ENCODE data around the gene CTSD.

Gene CTSD

GRCh38 chr11:1796413-1797011 lies 32.8 kb upstream of the CTSD start:
- WGBS (ENCODE audit: extremely low coverage, insufficient coverage, low lambda C conversion rate), result no CpG with 5 or more reads among the region's 12 CpGs
- no peaks in the 10 kb centered on the region for H3K79me1 ChIP-seq (ENCODE audit: low read length)
- no peak overlapping the region for H3K18ac ChIP-seq (ENCODE audit: low read length)
- H3K27me3 ChIP-seq (ENCODE audit: insufficient read depth, low read length, poor library complexity), result no peaks in the 10 kb centered on the region
- H2BK5ac ChIP-seq (ENCODE audit: low read length), result no peak overlapping the region
- no peak overlapping the region for H3K27ac ChIP-seq (ENCODE audit: low read depth, low read length)
- H3K56ac ChIP-seq (ENCODE audit: low read length), result no peak overlapping the region
- H4K5ac ChIP-seq (ENCODE audit: low read length), result no peak overlapping the region
- no peak overlapping the region for H3K4ac ChIP-seq (ENCODE audit: low read depth, low read length)
- peak; percentile 39 for DNase-seq
- no peak overlapping the region for H2BK120ac ChIP-seq (ENCODE audit: low read depth, low read length)
- H3K79me2 ChIP-seq (ENCODE audit: control insufficient read depth, insufficient read depth, low read length), result no peaks in the 10 kb centered on the region
- H2BK15ac ChIP-seq (replicated peaks; ENCODE audit: low read depth), result no peak overlapping the region
- H3K4me2 ChIP-seq (ENCODE audit: low read length), result no peak overlapping the region
- H2AK5ac ChIP-seq (ENCODE audit: low read length), result no peak overlapping the region
- no peak overlapping the region for H3K23ac ChIP-seq (ENCODE audit: low read length)
- H3K9ac ChIP-seq (ENCODE audit: low read length), result no peak overlapping the region
- H3K36me3 ChIP-seq (ENCODE audit: control insufficient read depth, insufficient read depth, low read length), result no peaks in the 10 kb centered on the region
- no peak overlapping the region for H4K8ac ChIP-seq (ENCODE audit: low read depth, low read length)
- H3K4me1 ChIP-seq (ENCODE audit: control insufficient read depth, low read depth, low read length), result no peaks in the 10 kb centered on the region
- no peak overlapping the region for H3K4me3 ChIP-seq (ENCODE audit: low read length)

GRCh38 chr11:1793081-1793480 lies 29.4 kb upstream of the CTSD start:
- H4K8ac ChIP-seq (ENCODE audit: low read depth, low read length), result no peak overlapping the region
- H3K79me2 ChIP-seq (ENCODE audit: control insufficient read depth, insufficient read depth, low read length), result no peaks in the 10 kb centered on the region
- H3K27me3 ChIP-seq (ENCODE audit: insufficient read depth, low read length, poor library complexity), result no peaks in the 10 kb centered on the region
- DNase-seq, result no peak
- no peaks in the 10 kb centered on the region for H3K79me1 ChIP-seq (ENCODE audit: low read length)
- no peaks in the 10 kb centered on the region for H3K36me3 ChIP-seq (ENCODE audit: control insufficient read depth, insufficient read depth, low read length)
- H4K5ac ChIP-seq (ENCODE audit: low read length), result no peak overlapping the region
- no CpG with 5 or more reads among the region's 3 CpGs for WGBS (ENCODE audit: extremely low coverage, insufficient coverage, low lambda C conversion rate)
- no peaks in the 10 kb centered on the region for H3K4me1 ChIP-seq (ENCODE audit: control insufficient read depth, low read depth, low read length)
- no peak overlapping the region for H3K56ac ChIP-seq (ENCODE audit: low read length)
- no peak overlapping the region for H2BK5ac ChIP-seq (ENCODE audit: low read length)
- H3K27ac ChIP-seq (ENCODE audit: low read depth, low read length), result no peak overlapping the region
- H3K23ac ChIP-seq (ENCODE audit: low read length), result no peak overlapping the region
- H3K4me2 ChIP-seq (ENCODE audit: low read length), result no peak overlapping the region
- no peak overlapping the region for H3K4ac ChIP-seq (ENCODE audit: low read depth, low read length)
- H3K4me3 ChIP-seq (ENCODE audit: low read length), result no peak overlapping the region
- H2BK15ac ChIP-seq (replicated peaks; ENCODE audit: low read depth), result no peak overlapping the region
- H3K9ac ChIP-seq (ENCODE audit: low read length), result no peak overlapping the region
- H3K18ac ChIP-seq (ENCODE audit: low read length), result no peak overlapping the region
- no peak overlapping the region for H2AK5ac ChIP-seq (ENCODE audit: low read length)
- H2BK120ac ChIP-seq (ENCODE audit: low read depth, low read length), result no peak overlapping the region

GRCh38 chr11:1792461-1792860 lies 28.7 kb upstream of the CTSD start:
- H3K79me1 ChIP-seq (ENCODE audit: low read length), result no peaks in the 10 kb centered on the region
- H3K27me3 ChIP-seq (ENCODE audit: insufficient read depth, low read length, poor library complexity), result no peaks in the 10 kb centered on the region
- H3K56ac ChIP-seq (ENCODE audit: low read length), result no peak overlapping the region
- H3K9ac ChIP-seq (ENCODE audit: low read length), result no peak overlapping the region
- no peaks in the 10 kb centered on the region for H3K4me1 ChIP-seq (ENCODE audit: control insufficient read depth, low read depth, low read length)
- H3K27ac ChIP-seq (ENCODE audit: low read depth, low read length), result no peak overlapping the region
- H3K4me3 ChIP-seq (ENCODE audit: low read length), result no peak overlapping the region
- H3K4ac ChIP-seq (ENCODE audit: low read depth, low read length), result no peak overlapping the region
- H2BK120ac ChIP-seq (ENCODE audit: low read depth, low read length), result no peak overlapping the region
- H4K5ac ChIP-seq (ENCODE audit: low read length), result no peak overlapping the region
- H2BK5ac ChIP-seq (ENCODE audit: low read length), result no peak overlapping the region
- no peak overlapping the region for H3K23ac ChIP-seq (ENCODE audit: low read length)
- no peak overlapping the region for H2BK15ac ChIP-seq (replicated peaks; ENCODE audit: low read depth)
- H3K36me3 ChIP-seq (ENCODE audit: control insufficient read depth, insufficient read depth, low read length), result no peaks in the 10 kb centered on the region
- no peak overlapping the region for H3K4me2 ChIP-seq (ENCODE audit: low read length)
- H3K18ac ChIP-seq (ENCODE audit: low read length), result no peak overlapping the region
- WGBS (ENCODE audit: extremely low coverage, insufficient coverage, low lambda C conversion rate), result no CpG with 5 or more reads among the region's 12 CpGs
- H3K79me2 ChIP-seq (ENCODE audit: control insufficient read depth, insufficient read depth, low read length), result no peaks in the 10 kb centered on the region
- DNase-seq, result no peak
- H2AK5ac ChIP-seq (ENCODE audit: low read length), result no peak overlapping the region
- no peak overlapping the region for H4K8ac ChIP-seq (ENCODE audit: low read depth, low read length)

- DNase-seq, result no peak
- no peaks in the 10 kb centered on the region for H3K79me1 ChIP-seq (ENCODE audit: low read length)
- no peak overlapping the region for H2BK5ac ChIP-seq (ENCODE audit: low read length)
- no peak overlapping the region for H4K8ac ChIP-seq (ENCODE audit: low read depth, low read length)
- no peak overlapping the region for H2BK15ac ChIP-seq (replicated peaks; ENCODE audit: low read depth)
- no peak overlapping the region for H2BK120ac ChIP-seq (ENCODE audit: low read depth, low read length)
- H3K9ac ChIP-seq (ENCODE audit: low read length), result no peak overlapping the region
- no peak overlapping the region for H3K4ac ChIP-seq (ENCODE audit: low read depth, low read length)
- no peak overlapping the region for H3K23ac ChIP-seq (ENCODE audit: low read length)
- no peak overlapping the region for H3K56ac ChIP-seq (ENCODE audit: low read length)
- no peaks in the 10 kb centered on the region for H3K79me2 ChIP-seq (ENCODE audit: control insufficient read depth, insufficient read depth, low read length)
- H4K5ac ChIP-seq (ENCODE audit: low read length), result no peak overlapping the region
- H3K27me3 ChIP-seq (ENCODE audit: insufficient read depth, low read length, poor library complexity), result no peaks in the 10 kb centered on the region
- no peak overlapping the region for H3K18ac ChIP-seq (ENCODE audit: low read length)
- no peak overlapping the region for H3K4me2 ChIP-seq (ENCODE audit: low read length)
- no peak overlapping the region for H2AK5ac ChIP-seq (ENCODE audit: low read length)
- H3K4me3 ChIP-seq (ENCODE audit: low read length), result no peak overlapping the region
- no peaks in the 10 kb centered on the region for H3K36me3 ChIP-seq (ENCODE audit: control insufficient read depth, insufficient read depth, low read length)
- H3K27ac ChIP-seq (ENCODE audit: low read depth, low read length), result no peak overlapping the region
- no peaks in the 10 kb centered on the region for H3K4me1 ChIP-seq (ENCODE audit: control insufficient read depth, low read depth, low read length)
- WGBS (ENCODE audit: extremely low coverage, insufficient coverage, low lambda C conversion rate), result no CpG with 5 or more reads among the region's 6 CpGs
Observed at GRCh38 chr11:1791912-1792311, 28.2 kb upstream of the CTSD start.

GRCh38 chr11:1786466-1786865 lies 22.7 kb upstream of the CTSD start:
- no peak overlapping the region for H2AK5ac ChIP-seq (ENCODE audit: low read length)
- DNase-seq, result no peak
- no peaks in the 10 kb centered on the region for H3K79me2 ChIP-seq (ENCODE audit: control insufficient read depth, insufficient read depth, low read length)
- no peak overlapping the region for H4K8ac ChIP-seq (ENCODE audit: low read depth, low read length)
- no peak overlapping the region for H3K9ac ChIP-seq (ENCODE audit: low read length)
- no peaks in the 10 kb centered on the region for H3K4me1 ChIP-seq (ENCODE audit: control insufficient read depth, low read depth, low read length)
- H3K56ac ChIP-seq (ENCODE audit: low read length), result no peak overlapping the region
- no CpG with 5 or more reads among the region's 4 CpGs for WGBS (ENCODE audit: extremely low coverage, insufficient coverage, low lambda C conversion rate)
- no peak overlapping the region for H4K5ac ChIP-seq (ENCODE audit: low read length)
- no peak overlapping the region for H2BK120ac ChIP-seq (ENCODE audit: low read depth, low read length)
- H3K79me1 ChIP-seq (ENCODE audit: low read length), result no peaks in the 10 kb centered on the region
- H3K27ac ChIP-seq (ENCODE audit: low read depth, low read length), result no peak overlapping the region
- H3K27me3 ChIP-seq (ENCODE audit: insufficient read depth, low read length, poor library complexity), result no peaks in the 10 kb centered on the region
- no peak overlapping the region for H3K4me2 ChIP-seq (ENCODE audit: low read length)
- H2BK15ac ChIP-seq (replicated peaks; ENCODE audit: low read depth), result no peak overlapping the region
- H3K4ac ChIP-seq (ENCODE audit: low read depth, low read length), result no peak overlapping the region
- no peak overlapping the region for H3K23ac ChIP-seq (ENCODE audit: low read length)
- no peak overlapping the region for H3K4me3 ChIP-seq (ENCODE audit: low read length)
- H3K36me3 ChIP-seq (ENCODE audit: control insufficient read depth, insufficient read depth, low read length), result no peaks in the 10 kb centered on the region
- no peak overlapping the region for H3K18ac ChIP-seq (ENCODE audit: low read length)
- H2BK5ac ChIP-seq (ENCODE audit: low read length), result no peak overlapping the region

- Histone ChIP-seq H3K79me2 (ENCODE audit: control insufficient read depth, insufficient read depth, low read length) (no peaks in the 10 kb centered on the region), H3K18ac (ENCODE audit: low read length) (no peak overlapping the region)
Observed at GRCh38 chr11:1785749-1786413, 22.2 kb upstream of the CTSD start.

More at GRCh38 chr11:1785749-1786413, 22.2 kb upstream of the CTSD start:
- no CpG with 5 or more reads among the region's 21 CpGs for WGBS (ENCODE audit: extremely low coverage, insufficient coverage, low lambda C conversion rate)
- DNase-seq, result no peak
- Histone ChIP-seq H4K5ac (ENCODE audit: low read length) (no peak overlapping the region), H2BK5ac (ENCODE audit: low read length) (no peak overlapping the region), H3K27me3 (ENCODE audit: insufficient read depth, low read length, poor library complexity) (no peaks in the 10 kb centered on the region), H3K36me3 (ENCODE audit: control insufficient read depth, insufficient read depth, low read length) (no peaks in the 10 kb centered on the region), H2BK120ac (ENCODE audit: low read depth, low read length) (no peak overlapping the region), H3K4me1 (ENCODE audit: control insufficient read depth, low read depth, low read length) (no peaks in the 10 kb centered on the region), H3K56ac (ENCODE audit: low read length) (no peak overlapping the region), H3K27ac (ENCODE audit: low read depth, low read length) (no peak overlapping the region), H3K23ac (ENCODE audit: low read length) (no peak overlapping the region), H3K4me2 (ENCODE audit: low read length) (no peak overlapping the region), H3K79me1 (ENCODE audit: low read length) (no peaks in the 10 kb centered on the region), H3K4ac (ENCODE audit: low read depth, low read length) (no peak overlapping the region), H4K8ac (ENCODE audit: low read depth, low read length) (no peak overlapping the region), H3K9ac (ENCODE audit: low read length) (no peak overlapping the region), H2BK15ac (replicated peaks; ENCODE audit: low read depth) (no peak overlapping the region), H2AK5ac (ENCODE audit: low read length) (no peak overlapping the region), H3K4me3 (ENCODE audit: low read length) (no peak overlapping the region)

Measured in mesendoderm (in vitro differentiated cells).